Stimulated activated CD4-positive, alpha-beta T cell treated with anti-CD3 and anti-CD28 coated beads, Interleukin-2, amount 100 ng/mL, for 24 hours (primary cell): ENCODE measurements around the gene CXXC5.
A peak's percentile ranks its signal among the peaks of the same experiment; 100 is the strongest.

Source experiments
- DNase-seq, 2 donors: peaks; one replicate each; pipeline ENCODE4 v3.0.0-alpha.2; 2020

The CXXC5 gene

DNA sequence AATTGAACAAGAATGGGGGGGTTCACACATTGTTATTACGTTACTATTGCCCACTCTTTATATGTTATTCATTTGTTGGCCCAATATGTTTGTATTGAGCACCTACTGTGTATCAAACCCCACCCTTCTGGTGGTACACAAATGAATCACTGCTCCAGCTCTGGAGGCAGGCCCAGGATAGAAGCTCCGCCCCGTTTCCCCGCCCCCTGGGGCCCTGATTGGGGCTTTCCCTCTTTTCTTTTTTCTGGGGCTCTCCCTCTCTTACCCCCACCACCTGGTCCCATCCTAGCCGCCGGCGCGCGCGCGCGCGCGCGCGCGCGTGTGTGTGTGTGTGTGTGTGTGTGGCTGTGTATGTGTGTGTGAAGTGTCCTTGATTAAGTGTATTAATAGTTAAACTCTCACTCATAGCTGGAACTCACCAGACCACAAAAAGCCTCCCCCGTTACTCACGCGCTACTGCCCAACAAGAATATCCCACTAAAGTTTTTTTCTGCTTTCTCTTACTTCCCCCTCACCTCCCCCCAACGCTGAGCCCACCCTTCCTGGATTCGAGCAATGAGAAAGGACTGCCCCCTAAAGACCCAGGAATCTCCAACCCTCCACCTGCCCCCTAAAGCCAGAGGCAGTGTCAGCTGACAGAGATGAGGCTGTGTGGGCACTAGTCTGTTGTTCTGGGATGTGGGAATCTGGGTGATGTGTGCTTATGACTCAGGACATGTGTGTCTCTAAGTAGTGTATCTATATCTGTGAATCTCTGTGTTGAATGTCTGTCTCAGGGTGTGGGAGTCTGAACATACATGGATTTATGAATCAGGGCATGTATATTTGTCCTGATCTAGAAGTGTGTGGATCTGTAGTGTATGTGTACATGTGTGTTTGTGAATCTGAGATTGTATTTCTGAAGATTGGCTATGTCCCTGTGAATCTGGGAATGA is 4.0 kb downstream of the CXXC5 start:
- peak; percentile 62 to 68 for DNase-seq

DNA sequence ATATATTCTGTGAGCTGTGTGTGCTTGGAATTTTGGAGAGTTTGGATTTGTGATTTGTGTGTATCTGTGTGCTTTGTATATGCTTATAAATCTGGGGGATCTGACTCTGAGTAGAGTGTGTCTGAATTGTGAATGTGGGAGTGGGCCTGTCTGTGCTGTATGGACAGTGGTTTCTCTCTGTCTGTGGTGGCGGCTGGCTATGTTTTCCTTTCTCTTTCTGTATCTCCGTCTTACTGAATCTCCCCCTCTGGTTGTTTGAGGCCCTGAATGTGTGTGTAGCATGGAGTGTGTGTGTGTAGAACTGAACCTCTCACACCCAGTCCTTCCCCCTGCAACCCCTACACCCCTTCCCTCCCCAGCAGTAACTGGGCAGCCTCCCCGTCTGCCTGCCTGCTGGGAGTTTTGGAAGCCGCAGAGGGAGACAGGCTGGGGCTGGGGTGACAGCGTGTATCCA is 4.7 kb downstream of the CXXC5 start:
- no peak for DNase-seq

DNA sequence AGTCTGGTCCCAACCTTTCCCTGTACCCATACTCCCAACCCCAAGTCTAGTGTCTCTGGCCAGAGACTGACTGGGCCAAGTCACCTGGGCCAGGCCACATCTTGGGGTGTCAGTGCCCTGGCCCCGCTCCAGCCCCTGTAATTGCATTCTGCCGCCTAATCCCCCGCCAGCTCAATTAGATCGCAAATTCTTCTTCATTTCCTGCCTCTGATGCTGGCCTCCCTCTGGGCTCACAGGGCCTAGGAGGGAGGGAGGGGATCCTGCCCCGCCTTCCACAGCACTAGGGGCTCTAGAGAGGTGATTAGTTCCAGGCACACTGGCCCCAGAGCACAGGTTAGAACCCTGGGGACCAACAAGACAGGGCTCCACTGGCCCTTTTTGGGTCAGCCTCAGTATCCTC is 5.5 kb downstream of the CXXC5 start:
- DNase-seq = no peak

DNA sequence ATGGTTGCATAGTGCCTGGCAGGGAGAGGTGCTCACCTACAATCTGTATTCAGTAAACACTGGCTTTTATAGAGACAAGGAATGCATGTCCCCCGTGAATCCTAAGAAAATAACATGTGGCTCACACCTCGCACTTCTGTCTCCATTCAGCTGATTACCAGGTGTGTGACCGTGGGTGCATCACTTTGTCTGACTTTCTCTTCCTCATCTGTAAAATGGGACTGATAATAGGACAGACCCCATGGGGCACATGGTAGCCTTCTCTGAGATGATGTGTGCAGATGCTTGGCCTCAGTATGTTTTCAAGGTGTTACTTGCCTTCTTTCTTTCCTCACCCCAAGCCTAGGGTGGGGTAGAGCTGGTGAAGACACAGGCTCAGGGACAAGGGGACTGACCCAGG is 6.3 kb downstream of the CXXC5 start:
- no peak for DNase-seq

DNA sequence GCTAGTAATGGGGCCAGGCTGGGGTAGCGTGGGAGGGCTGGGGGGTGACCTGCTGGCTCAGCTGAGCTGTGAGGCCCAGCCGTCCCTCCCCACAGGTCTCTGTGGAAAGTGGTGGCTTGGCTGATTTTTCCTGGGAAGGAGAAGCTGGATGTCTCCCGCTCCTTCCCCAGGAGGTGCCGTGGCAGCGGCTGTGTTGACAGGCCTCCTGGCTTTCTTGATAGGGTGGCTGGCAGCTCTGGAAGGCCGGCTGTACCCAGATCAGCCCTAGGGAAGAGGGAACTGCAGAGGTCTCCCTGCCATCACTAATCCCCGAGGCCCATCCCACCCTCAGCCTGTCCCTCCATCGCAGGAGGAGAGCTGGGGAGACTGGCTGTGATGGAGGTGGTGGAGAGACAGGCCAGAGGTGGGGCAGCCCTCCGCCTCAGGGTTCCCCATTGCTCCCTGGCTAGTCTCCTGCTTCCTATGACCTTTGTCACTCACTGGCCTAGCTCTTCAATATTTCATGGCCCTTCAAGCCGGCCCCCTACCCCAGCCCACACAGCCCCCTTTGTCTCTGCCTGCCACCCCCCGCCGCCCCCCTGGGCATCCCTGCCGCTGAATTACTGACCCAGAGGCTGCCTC is 6.8 kb downstream of the CXXC5 start:
- no peak for DNase-seq

DNA sequence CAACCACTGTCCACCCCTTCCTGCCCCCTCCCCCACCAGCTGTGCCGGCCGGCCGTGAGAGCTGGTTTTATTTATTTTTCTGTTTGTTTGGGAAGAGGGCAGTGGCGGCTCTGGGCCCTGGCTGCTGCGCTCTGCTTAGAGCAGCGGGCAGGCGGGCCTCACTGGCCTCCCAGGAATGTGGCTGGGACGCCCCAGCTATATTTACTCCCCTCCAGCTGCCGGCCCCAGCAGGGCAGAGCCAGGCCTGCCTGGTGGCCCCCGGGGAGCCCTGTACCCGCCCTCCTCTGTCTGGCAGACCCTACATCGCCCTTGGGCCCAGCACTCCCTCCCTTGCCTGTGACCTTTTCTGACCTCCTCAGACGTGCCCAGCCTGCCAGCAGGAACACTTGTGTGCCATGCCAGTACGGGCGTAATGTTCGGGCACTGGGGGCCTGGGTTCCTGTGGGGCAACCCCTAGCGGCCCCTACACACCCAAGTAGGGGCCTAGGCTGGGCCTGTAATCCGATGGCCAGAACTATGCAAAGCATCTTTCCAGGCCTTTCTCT is 7.7 kb downstream of the CXXC5 start:
- DNase-seq = no peak

DNA sequence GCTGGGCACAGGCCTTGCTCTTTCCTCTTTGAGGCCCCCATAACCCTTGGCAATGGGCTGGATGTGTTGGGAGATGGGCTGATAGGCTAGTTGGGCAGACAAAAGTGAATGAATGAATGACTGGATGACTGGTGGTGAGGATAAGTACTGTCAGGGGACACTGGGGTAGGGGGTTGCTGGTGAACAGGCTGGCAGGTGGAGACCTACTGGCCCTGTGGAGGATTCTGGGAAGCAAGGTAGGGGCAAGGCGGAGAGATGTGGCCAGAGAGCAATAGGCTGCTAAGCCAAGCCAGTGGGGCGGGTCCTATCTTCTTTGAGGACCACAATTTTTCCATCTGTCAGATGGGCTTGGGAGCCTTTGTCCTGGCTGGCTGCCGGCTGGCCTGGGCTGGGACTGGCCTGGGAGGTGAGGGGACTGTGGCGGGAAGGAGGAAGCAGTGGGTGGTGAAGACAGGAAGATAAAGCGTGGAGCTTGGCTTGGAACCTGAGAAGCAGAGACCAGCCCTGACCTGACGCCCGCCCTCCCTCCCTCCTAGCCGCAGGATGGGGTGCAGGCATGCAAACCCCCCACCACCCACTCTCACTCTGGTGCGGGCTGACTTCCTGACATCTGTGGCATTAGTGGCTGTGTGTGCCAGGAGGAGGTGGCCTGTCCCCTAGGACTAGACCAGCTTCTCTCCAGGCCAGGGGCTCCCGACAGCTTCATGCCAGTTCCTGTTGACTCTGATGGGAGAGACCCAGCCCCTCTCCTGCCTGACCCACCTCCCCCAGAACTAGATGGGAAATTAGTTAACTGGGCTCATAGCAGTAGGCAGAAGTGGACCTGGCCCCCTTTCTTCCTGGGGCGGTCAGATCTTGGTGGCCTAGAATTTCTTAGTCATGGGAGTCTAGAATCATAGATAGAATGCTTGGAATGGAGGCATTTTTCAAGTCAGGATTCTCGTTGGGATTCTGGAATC is 9.5 kb downstream of the CXXC5 start:
- no peak for DNase-seq

DNA sequence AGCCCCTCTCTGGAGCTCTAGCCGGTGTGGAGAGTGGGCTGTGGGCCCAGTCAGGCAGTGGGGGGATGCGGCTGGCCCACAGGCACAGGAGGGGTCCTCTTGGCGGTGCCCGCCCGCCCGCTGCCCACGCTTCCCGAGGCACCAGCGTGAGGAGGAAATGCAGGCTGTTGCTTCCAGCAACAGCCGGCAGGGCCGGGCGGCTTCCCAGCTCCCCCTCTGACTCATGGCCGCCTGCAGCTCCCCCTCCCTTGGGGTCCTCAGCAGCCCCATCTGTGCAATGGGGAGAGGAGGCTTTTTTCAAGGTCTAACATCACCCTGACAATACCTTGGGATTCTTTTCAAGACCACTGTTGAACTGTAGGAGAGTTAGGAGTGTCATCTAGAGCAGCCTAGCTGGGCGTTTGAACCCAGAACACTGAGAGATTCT is 10.4 kb downstream of the CXXC5 start:
- no peak for DNase-seq

DNA sequence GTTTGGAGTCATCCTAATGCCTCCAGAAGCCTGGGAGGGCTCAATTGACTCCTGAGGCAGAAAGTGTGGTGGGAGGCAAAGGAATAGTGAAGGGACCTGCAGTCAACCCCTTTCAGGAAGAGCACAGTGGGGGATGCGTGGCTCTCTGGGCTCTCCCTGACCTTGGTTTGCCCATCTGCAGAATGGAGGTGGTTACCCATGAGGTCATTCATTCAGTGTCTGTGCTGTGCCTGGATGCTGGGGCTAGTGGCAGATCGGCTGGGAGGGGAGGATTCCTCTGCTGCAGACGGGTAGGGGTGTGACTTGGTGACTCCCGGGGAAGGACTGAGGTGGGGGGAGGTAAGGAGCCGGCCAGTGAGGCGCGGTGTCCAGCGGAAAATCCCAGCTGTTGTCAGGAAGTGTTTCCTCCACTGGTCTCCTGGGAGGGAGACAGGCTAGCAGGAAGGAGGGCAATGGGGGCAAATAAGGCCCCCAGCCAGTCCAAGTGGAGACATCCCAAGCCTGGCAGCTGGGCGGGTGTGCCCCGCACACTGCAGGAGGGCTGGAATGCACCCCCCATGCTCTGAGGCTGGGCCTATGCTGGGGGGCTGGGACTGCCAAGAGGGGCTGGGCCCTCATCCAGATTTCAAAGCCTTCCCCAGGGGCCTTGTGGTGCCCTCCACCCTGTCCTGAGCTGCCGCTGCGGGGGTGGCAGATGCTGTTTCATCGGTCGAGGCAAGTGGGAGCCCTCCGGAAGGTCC is 10.9 kb downstream of the CXXC5 start:
- no peak for DNase-seq

DNA sequence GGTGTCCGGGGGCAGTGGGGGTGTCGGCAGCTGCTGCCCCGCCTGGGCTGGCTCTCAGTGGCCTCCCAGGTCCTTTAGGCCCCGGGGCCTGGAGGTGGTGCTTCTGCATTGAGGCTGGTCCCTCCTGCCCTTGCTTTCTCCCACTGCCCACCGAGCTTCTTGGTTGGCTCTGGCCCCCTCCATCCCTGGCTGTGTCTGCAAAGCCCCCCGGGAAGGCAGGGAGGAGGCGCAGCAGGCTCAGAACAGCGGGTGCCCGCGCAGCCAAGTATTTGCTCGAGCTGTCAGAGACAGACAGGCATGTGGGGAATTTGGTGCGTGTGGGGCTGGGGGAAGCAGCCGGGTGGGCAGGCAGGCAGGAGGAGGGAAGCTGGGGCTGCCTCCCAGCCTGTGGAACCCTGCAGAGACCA is 11.5 kb downstream of the CXXC5 start:
- no peak for DNase-seq

DNA sequence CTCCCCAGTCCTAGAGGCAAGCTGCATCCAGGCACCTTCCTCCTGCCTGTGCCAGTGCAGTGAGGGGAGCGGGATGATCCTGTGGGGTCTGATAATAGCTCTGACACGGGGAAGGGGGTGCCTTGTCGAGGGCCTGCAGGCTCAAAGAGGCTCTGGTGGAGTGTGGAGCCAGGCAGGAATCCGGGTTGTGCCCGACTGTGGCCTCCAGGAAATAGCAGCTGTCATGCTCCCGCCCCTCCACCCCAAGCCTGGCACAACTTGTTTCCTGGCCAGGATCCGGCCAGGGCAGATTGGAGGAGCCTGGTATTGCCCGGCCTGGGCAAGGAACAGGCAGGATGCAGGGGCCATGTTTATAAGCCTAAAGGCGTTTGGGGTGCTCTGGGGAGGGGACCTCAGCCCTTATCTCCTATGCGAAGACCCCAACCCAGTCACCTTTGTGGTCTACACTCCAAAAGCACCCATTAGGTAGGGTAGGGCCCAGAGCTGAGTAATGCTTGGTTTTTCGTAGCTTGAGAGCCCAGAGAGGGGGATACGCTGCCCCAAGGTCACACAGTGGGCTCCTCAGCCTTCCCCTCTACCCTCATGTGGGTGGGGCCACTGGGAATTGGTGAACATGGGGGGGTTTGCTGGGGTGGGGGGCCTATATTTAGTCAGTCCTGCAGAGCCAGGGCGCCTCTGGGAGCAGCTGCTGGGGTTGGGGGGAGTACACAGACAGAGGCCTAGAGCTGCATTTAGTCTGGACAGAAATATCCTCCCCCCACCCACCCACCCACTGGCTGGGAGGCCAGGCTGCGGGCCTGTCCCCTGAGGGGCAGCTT is 12.2 kb downstream of the CXXC5 start:
- DNase-seq = no peak

DNA sequence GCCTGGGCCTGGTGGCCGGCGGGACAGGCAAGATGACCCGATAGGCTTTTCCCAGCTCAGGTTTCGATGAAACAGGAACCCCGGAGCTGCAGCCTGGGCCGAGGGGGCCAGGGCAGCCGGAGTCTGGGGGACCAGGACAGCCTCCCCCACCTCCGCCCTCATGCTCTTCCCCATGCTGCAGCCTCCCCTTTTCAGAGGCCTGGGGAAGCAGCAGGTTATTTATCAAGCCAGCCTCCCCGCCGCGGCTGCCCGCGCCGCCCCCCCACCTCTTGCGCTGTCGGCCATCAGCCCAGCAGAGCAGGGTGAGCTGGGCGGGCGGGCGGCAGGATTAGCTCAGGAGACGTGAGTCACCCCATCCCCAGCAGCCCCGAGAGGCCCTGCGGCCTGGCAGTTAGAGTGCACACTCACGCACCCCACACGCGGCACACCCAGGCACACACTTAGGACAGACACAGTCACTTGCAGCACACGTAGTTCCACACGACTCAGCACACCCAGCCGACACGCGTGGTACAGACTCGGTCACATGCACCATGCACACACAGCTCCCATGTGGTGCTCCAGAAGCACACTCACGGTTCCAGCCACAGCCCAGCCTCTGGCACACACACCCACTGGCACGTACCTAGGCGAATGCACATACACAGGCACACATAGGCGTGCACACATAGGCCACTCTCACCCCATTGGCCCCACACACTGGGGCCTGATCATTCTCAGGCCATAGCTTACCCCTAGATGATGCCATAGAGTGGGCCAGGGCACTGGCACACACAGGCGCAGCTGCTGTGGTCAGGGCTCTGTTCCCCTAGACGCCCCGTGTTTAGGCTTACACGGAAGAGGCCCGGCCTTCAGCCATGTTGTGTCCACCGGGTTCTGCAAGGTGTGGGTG is 13.0 kb downstream of the CXXC5 start:
- no peak for DNase-seq

DNA sequence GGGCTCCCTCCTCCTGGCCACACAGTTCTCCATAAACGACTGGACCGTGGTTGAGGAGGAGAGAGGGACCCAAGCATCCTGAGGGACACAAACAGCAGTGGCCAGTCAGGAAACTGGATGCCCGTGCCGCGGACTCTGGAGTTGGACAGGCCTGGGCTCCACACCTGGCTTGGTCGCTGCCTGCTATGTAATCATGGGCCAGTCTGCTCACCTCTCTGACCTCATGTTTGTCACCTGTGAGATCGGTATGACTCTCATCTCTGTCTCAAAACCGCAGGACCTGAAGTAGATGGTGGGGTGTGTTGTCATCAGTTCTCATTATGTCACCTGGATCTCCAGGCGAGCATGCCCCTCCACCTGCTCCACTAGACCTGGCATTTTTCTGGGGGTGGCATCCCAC is 14.5 kb downstream of the CXXC5 start:
- DNase-seq = no peak

DNA sequence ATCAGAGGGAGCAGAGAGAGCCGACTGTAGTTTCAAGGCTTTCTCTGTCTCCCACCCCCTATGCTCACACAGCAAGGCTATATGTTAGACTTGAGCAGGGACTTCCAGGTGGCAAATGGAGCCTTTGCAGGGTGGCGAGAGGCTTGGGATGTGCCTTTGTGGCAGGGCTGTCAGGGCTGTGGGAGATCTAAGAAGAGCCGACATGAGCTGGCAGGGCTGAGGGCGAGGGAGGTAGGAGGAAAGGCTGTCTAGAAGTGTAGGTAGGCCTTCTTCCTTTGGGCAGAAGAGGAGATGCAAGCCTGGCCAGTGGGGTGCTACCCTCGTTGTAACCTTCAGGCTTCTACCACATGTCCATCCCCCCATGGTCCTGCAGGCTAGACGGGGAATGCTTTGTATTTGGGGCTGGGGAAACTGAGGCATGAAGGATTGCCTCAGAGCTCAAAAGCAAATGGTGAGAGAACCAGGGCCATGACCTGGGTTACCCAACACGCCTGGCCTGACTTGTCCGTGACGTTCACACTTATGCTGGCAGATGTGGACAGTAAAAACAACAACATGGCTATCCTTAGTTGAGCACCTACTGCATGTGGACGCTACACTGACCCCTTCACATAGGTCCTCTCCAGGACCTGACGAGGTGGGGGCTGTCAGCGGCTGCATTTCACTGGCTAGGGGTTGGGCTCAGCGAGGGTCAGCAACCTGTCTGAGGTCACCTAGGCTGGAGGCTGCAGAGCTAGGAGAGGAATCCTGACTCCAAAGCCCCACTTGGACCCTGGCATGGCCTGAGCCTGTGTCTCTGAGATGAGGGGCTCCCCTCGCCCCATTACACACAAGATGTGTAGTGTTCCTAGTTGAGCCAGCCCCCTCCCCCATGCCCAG is 15.3 kb downstream of the CXXC5 start:
- DNase-seq = no peak

DNA sequence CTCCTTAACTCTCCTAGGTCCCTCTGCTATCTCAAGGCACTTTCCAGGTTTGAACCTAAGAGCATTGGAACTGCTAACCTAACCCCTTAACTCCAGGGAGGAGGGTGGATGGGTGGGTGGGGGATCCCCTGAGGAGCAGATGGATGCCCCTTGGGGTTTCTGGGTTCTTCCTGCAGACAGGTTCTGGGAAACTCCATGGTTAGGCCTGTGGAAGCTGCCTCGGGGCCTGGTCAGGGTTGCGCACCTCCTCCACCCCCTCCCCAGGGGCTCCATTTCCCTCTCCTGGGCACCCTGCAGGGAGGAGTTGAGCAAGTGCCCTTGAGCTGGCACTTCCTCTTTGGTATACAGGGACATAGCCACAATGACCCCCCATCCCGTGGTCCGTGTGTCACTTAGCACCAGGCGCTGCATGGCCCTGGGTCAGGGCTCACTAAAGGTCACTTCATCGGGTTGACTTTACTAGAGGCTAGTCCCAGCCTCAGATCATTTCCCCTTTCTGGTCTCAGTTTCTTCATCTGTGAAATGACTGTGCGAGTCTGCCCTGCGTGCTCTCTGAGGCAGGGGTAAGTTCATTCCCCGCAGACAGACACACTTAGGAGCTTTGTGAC is 16.0 kb downstream of the CXXC5 start:
- DNase-seq = no peak

DNA sequence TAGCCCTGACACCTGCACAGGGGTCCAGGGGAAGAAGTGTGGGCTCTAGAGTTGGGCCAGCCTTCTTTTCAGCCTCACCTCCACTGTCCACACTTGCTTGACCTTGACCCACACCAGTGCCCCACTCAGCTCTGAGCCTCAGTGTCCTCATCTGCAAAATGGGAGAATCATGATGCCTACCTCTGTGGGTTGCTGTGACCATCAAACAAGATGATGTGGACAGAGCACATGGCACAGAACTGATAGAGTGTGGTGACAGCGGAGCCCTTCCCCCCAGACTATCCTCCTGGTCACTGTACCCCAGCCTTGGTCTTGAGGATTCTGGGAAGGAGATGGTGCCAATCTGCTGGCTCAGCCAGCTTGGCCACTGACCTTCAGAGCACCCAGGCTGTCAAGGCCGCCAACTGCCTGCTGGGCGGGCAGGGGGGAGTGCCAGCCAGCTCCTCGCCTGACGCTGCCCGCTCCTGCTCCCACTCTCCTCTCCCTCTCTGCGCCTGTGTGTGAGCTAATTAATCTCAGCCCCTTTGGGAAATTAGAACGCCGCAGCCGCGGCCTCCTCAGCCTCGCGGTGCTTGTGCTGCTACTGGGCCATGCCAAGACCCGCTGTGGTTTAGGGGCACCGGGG is 16.7 kb downstream of the CXXC5 start:
- no peak for DNase-seq

DNA sequence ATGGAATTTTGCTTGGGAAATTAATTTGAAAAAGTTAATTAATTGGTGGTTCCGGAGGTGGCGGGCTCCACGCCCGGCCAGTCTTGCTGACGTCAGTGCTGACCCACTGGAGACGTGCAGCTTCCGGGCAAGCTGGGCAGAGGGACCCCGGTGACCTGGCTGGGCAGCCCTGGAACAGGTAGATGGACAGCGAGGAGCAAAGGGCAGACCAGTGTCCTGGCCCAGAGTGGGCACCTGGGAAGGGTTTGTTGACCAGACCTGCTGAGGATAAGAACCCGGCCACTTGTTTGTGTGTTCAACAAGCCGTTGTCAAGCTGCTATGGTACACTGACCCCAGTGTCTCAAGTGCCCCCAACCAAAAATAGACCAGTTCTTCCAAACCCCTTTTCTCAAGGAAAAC is 17.5 kb downstream of the CXXC5 start:
- no peak for DNase-seq

DNA sequence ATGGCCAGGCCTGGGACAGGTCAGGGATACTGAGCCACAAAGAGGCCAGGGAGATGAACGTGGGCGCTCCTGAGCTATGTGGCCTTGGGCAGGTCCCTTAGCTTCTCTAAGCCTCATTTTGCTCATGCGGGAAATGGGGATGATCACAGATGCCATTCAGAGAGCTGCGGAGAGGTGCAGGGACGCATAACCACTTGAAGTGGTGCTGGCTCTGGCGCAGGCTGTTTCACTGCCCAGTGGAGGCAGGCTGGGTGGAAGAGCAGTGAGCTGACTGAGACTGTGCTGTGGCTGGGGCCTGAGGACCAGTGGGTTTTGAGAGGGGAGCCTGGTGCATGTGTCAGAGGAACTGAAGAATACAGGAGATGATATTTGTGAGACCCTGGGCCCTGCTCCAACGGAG is 18.4 kb downstream of the CXXC5 start:
- DNase-seq = no peak
